HG02981 (cell line): ENCODE results near the gene NCAPD2.
"Not testable (repeated sequence)": the region's sequence is repeated elsewhere in the genome, so short reads cannot be mapped to it uniquely, and the experiment has no call there.

Source experiments
- ATAC-seq: cut with Tn5 transposase; IDR thresholded peaks from one replicate; pipeline ENCODE4 v1.9.1; 2021; ENCODE audit warnings: mild to moderate bottlenecking, moderate library complexity; ENCODE audit not compliant: unreplicated experiment

NCAPD2 gene

DNA sequence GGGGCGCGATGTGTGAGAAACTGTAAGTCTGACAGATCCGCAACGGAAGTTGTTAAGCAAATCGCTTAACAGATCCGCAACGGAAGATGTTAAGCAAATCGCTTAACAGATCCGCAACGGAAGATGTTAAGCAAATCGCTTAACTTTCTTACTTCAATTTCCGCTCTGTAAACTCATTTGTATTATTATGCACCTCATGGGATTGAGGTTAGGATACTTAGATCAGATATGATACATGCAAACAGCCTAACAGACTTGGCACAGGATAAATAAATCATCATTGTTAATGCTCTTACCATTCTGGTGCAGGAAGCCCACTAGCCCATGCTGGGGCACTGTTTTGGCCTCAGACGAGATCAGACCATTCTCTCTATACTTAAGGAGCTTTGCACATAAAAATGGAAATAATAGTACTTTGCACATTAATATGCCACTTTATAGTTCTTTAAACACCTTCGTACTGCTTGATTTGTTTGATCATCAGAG, 399 bp downstream of the NCAPD2 start:
- no peak for ATAC-seq

- no peak for ATAC-seq
These were observed 1.1 kb downstream of the NCAPD2 start for GRCh38 chr12:6494968-6495367.

DNA sequence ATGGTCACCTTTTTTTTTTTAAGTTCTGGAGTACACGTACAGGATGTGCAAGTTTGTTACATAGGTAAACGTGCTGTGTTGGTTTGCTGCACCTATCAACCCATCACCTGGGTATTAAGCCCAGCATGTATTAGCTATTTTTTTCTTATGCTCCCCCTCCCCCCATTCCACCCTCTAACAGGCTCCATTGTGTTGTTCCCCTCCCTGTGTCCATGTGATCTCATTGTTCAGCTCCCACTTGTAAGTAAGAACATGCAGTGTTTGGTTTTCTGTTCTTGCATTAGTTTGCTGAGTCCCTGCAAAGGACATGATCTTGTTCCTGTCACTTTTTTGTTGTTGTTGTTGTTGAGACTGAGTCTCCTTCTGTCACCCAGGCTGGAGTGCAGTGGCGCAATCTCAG, 3.4 kb downstream of the NCAPD2 start:
- not testable (repeated sequence) for ATAC-seq

GRCh38 chr12:6500466-6500865, 6.6 kb downstream of the NCAPD2 start:
- ATAC-seq, result no peak

- no peak for ATAC-seq
These were observed 13.4 kb downstream of the NCAPD2 start for GRCh38 chr12:6507102-6507998.

DNA sequence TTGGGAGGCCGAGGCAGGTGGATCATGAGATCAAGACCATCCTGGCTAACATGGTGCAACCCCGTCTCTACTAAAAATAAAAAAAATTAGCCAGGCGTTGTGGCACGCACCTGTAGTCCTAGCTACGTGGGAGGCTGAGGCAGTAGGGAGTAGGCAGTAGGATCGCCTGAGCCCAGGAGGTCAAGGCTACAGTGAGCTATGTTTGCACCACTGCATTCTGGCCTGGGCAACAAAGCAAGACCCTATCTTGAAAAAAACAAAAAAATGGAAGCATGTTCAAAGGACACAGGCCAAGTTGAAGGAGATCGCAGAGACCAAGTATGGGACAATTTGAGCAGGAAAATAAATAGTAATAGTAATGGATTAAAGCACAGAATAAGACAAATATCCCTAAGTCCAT, 14.2 kb downstream of the NCAPD2 start:
- no peak for ATAC-seq

DNA sequence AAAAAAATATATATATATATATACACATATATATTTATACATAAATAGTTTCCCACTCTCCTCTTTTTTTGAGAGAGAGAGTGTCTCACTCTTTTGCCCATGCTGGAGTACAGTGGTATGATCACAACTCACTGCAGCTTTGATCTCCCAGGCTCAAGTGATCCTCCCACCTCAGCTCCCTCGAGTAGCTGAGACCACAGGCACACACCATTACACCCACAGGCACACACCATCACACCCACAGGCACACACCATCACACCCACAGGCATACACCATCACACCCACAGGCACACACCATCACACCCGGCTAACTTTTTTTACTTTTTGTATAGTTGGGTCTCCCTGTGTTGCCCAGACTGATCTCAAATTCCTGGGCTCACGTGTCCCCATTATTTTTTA, 26.3 kb downstream of the NCAPD2 start:
- ATAC-seq, result no peak

- ATAC-seq, result no peak
These were observed 28.3 kb downstream of the NCAPD2 start for GRCh38 chr12:6522193-6522592.

- no peak for ATAC-seq
These were observed 29.8 kb downstream of the NCAPD2 start for GRCh38 chr12:6523708-6524107.

- no peak for ATAC-seq
These were observed 30.7 kb downstream of the NCAPD2 start for GRCh38 chr12:6524648-6525047.

DNA sequence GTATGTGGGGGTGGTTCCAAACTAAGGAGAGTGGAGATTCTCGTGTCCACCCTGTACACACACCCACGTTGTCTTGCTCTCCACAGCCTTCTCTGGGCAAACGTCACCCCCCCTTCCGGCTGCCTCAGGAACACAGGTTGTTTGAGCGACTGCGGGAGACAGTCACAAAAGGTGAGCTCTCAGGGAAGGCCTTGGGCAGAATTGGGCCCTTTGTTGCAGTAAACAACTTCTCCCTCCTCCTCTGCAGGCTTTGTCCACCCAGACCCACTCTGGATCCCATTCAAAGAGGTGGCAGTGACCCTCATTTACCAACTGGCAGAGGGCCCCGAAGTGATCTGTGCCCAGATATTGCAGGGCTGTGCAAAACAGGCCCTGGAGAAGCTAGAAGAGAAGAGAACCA, 32.3 kb downstream of the NCAPD2 start:
- ATAC-seq, result no peak

DNA sequence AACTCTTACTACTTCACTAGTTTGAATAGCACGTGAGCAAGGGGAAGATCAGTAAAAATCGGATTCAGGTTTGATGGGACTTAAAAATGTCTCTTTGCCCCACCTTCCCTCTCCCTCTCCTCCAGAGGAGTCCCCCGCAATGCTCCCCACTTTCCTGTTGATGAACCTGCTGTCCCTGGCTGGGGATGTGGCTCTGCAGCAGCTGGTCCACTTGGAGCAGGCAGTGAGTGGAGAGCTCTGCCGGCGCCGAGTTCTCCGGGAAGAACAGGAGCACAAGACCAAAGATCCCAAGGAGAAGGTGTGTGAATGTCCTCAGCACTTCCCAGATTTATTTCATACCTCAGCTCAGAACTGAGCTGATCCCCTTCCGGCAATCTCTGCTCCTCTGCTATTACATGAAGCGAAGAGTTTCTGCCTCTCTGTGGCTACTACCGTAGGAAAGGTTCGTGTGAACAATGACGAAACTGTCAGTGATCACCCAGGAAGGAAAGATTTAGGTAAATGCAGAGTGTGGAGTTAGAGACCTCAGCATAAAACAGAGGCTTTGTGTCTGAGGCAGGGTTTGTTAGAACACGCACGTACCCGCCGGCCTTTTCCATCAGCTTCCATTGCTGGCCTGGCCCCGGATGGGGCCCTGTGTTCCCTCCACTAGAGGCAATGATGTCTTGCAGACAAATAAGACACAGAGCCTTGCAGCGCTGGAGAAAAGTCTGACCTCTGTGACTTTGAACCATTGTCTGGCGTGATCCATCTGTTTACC, 33.0 kb downstream of the NCAPD2 start:
- no peak for ATAC-seq

DNA sequence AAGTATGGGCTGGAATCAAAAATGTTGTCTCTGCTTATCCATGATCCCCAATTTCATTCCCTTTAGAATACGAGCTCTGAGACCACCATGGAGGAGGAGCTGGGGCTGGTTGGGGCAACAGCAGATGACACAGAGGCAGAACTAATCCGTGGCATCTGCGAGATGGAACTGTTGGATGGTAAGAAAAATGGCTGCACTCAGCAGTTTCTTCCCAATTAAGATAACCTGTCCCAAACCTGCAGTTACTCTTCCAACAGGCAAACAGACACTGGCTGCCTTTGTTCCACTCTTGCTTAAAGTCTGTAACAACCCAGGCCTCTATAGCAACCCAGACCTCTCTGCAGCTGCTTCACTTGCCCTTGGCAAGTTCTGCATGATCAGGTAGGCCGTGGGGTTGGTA, 33.8 kb downstream of the NCAPD2 start:
- no peak for ATAC-seq

GRCh38 chr12:6528539-6529235, 34.8 kb downstream of the NCAPD2 start:
- no peak for ATAC-seq

DNA sequence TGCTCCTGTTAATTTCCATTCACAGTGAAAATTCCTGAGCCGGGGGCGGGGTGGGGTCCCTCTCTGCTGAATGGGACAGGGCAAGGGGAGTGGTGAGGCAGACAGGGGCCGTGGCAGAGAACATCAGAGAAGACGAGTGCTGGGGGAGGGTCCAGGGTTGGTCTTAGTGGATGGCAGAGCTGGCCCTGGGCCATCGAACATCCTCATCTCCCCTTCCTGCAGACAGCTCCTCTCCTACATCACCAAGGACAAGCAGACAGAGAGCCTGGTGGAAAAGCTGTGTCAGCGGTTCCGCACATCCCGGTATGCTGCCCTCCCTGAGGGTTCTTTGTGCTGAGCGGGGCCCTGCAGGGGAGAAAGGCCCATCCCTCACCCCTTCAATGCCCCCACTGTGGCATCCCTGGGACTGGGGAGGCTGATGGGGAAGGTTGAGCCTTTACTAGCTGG, 35.4 kb downstream of the NCAPD2 start:
- no peak for ATAC-seq

GRCh38 chr12:6530576-6531260, 36.8 kb downstream of the NCAPD2 start:
- no peak for ATAC-seq

DNA sequence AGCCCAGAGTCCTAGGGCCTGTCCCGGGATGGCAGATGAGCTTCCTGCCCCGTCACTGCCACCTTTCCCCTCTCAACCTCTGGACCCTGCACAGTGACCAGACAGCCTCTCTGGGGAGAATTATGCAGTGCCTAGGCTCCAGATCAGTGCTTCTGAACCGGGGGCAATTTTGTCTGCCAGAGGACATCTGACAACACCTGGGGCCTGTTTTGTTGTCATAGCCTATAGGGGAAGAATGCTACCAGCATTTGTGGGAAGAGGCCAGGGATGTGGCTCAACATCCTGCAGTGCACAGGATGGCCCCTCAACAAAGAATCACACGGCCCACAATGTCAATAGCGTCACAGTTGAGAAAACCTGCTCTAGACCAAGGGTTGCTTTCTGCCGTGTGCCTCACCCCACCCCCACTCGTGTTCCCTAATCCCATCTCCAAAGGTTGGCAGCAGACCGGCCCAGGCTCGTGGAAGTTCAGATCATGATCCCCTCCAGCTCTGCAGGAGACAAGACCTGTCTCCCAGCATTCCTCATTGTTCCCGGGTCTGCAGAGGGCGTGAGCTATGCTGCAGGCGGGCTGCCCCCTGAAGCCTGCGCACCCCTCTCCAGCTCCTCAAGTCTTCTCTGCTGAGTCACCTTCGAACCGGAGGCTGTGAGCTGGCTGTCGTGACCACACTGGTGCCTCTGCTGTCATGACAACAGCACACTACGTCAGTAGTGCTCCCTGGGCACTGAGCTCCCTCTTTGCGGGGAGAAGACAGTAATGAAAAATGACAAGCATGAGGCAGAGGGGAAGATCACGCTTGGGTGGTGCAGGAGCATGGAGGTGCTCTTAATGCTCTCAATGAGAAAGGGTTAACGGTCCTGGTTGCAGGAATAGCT, 38.4 kb downstream of the NCAPD2 start:
- peak; percentile 31 for ATAC-seq

- peak; percentile 10 for ATAC-seq
These were observed 39.2 kb downstream of the NCAPD2 start for GRCh38 chr12:6532927-6533652.

GRCh38 chr12:6533653-6533922, 39.7 kb downstream of the NCAPD2 start:
- peak; percentile 7 for ATAC-seq
